Liver (tissue), 9 donors: ENCODE data around the gene CNNM1. TPM values are rescaled to one million over a fixed set of nuclear protein-coding genes. Genes with fewer than 3 reads are reported as not detected.

ENCODE experiments used
- DNase-seq: peaks from one replicate; pipeline ENCODE4 v3.0.0-alpha.2; 2017; ENCODE audit warnings: low spot score
- H3K27ac ChIP-seq, 2 donors: one replicate each; pipeline ENCODE4 v1.7.0; 2013; ENCODE audit warnings: inconsistent platforms in 2 of 2, low read length in 2 of 2, control low read depth in 1 of 2, low read depth in 1 of 2, mild to moderate bottlenecking in 1 of 2
- H3K27me3 ChIP-seq, 4 donors: one replicate each; pipeline versions ENCODE4 v1.6.1 to v1.7.0; 2013; ENCODE audit warnings: low read length in 3 of 4, inconsistent platforms in 1 of 4, mild to moderate bottlenecking in 1 of 4, moderate library complexity in 1 of 4; ENCODE audit not compliant: control insufficient read depth in 4 of 4, insufficient read depth in 4 of 4
- H3K36me3 ChIP-seq, 4 donors: one replicate each; pipeline versions ENCODE4 v1.6.1 to v1.7.0; 2013; ENCODE audit warnings: low read length in 3 of 4, mild to moderate bottlenecking in 3 of 4, low read depth in 1 of 4, moderate library complexity in 1 of 4; ENCODE audit not compliant: control insufficient read depth in 4 of 4, insufficient read depth in 3 of 4
- H3K4me1 ChIP-seq, 4 donors: one replicate each; pipeline versions ENCODE4 v1.6.1 to v1.7.0; 2013; ENCODE audit warnings: low read length in 3 of 4, mild to moderate bottlenecking in 3 of 4, moderate library complexity in 1 of 4; ENCODE audit not compliant: control insufficient read depth in 4 of 4, insufficient read depth in 4 of 4
- H3K4me3 ChIP-seq, 3 donors: one replicate each; pipeline versions ENCODE4 v1.6.1 to v1.7.0; 2013; ENCODE audit warnings: low read length in 3 of 3, control low read depth in 1 of 3, low read depth in 1 of 3, mild to moderate bottlenecking in 1 of 3
- H3K9ac ChIP-seq, 2 donors: one replicate each; pipeline ENCODE4 v1.7.0; 2013; ENCODE audit warnings: low read length in 2 of 2, mild to moderate bottlenecking in 2 of 2, moderate library complexity in 2 of 2, control low read depth in 1 of 2, low read depth in 1 of 2
- H3K9me3 ChIP-seq, 4 donors: one replicate each; pipeline versions ENCODE4 v1.6.1 to v1.7.0; 2013; ENCODE audit warnings: low read length in 3 of 4; ENCODE audit not compliant: control insufficient read depth in 4 of 4
- ATF3 ChIP-seq: IDR thresholded peaks from 2 replicates; pipeline ENCODE4 v1.6.1; 2016; ENCODE audit warnings: antibody characterized with exemption
- CTCF ChIP-seq: fragments of 150-350 bp; IDR thresholded peaks from 2 replicates; pipeline ENCODE4 v1.5.1; 2017; ENCODE audit warnings: improper control_type of control experiment, low read depth, low read length; ENCODE audit not compliant: missing input control
- FOXA1 ChIP-seq: IDR thresholded peaks from 2 replicates; pipeline ENCODE4 v1.6.1; 2016; ENCODE audit warnings: antibody characterized with exemption
- FOXA2 ChIP-seq: IDR thresholded peaks from 2 replicates; pipeline ENCODE4 v1.6.1; 2016; ENCODE audit warnings: antibody characterized with exemption
- HNF4A ChIP-seq, 2 donors: conservative IDR thresholded peaks; 2 replicates each; pipeline ENCODE4 v1.6.1; 2016; ENCODE audit warnings: antibody characterized with exemption in 2 of 2, mild to moderate bottlenecking in 2 of 2
- JUND ChIP-seq, 2 donors: IDR thresholded peaks; 2 replicates each; pipeline ENCODE4 v1.6.1; 2016; ENCODE audit warnings: antibody characterized with exemption in 2 of 2
- NR2F2 ChIP-seq: IDR thresholded peaks from 2 replicates; pipeline ENCODE4 v1.6.1; 2016; ENCODE audit warnings: antibody characterized with exemption
- RAD21 ChIP-seq, 2 donors: IDR thresholded peaks; 2 replicates each; pipeline ENCODE4 v1.6.1; 2016; ENCODE audit warnings: antibody characterized with exemption in 2 of 2, mild to moderate bottlenecking in 2 of 2
- REST ChIP-seq: IDR thresholded peaks from 2 replicates; pipeline ENCODE4 v1.6.1; 2016; ENCODE audit warnings: antibody characterized with exemption, mild to moderate bottlenecking
- RXRA ChIP-seq, 2 donors: IDR thresholded peaks; 2 replicates each; pipeline ENCODE4 v1.6.1; 2017 to 2018; ENCODE audit warnings: antibody characterized with exemption in 2 of 2, mild to moderate bottlenecking in 1 of 2
- ZBTB33 ChIP-seq: IDR thresholded peaks from 2 replicates; pipeline ENCODE4 v1.6.1; 2016; ENCODE audit warnings: antibody characterized with exemption
- WGBS: extraction: QIAGEN DNeasy Blood & Tissue Kit; methylation state at CpG from one replicate; pipeline ENCODE4 v1.1.7; 2013; 5-methylcytosine and 5-hydroxymethylcytosine counted together
- polyA plus RNA-seq, 2 donors: library from polyadenylated mRNA; stranded (reverse) in 1 of 2; unstranded in 1 of 2; fragments of 200-250 nt in 1 of 2; fragments of >200 nt in 1 of 2; fragmentation: Nextera tagmentation in 1 of 2; extraction: Ambion mirVana in 1 of 2; gene quantifications; one replicate each; pipeline versions ENCODE4 v1.2.1 to v1.2.3, GENCODE V29; 2013 to 2015
- total RNA-seq, 2 donors: library from RNA; depleted of rRNA; stranded (reverse); fragments of >200 nt; gene quantifications; one replicate each; pipeline ENCODE4 v1.2.3, GENCODE V29; 2014
- donor health status: healthy.
- donor health status: healthy.
- donor health status: healthy.
- donor health status: healthy.
- donor health status: healthy.

CNNM1 gene
- total and polyA plus RNA-seq, 4 donors: 0.05 to 0.10 (median 0.07) TPM

GRCh38 chr10:99304862-99305229 is 24.3 kb upstream of the CNNM1 start:
- Histone ChIP-seq H3K4me1 (peaks cover 3 to 34% (median 25%) of the 10 kb centered on the region in 4 donors), H3K9me3 (peaks cover 0 to 9% (median 2%) of the 10 kb centered on the region in 4 donors), H3K27me3 (no peaks in the 10 kb centered on the region), H3K36me3 (no peaks in the 10 kb centered on the region), H3K27ac (peak overlapping the region; percentile 39 to 53), H3K4me3 (no peak overlapping the region), H3K9ac (no peak overlapping the region)
- no peak for DNase-seq
- peak in 1 of 2 donors; percentile 2 for TF ChIP-seq RXRA (IDR thresholded peaks at IDR 0.05)
- no peak for TF ChIP-seq NR2F2
- no peak for TF ChIP-seq FOXA2
- TF ChIP-seq ZBTB33: no peak
- no peak for TF ChIP-seq ATF3

GRCh38 chr10:99312501-99312900 is 16.7 kb upstream of the CNNM1 start:
- H3K9me3 ChIP-seq: peaks cover 0 to 9% (median 2%) of the 10 kb centered on the region in 4 donors
- H3K9ac ChIP-seq: no peak overlapping the region
- H3K36me3 ChIP-seq: no peaks in the 10 kb centered on the region
- 92% methylated on average over 2 of the region's 2 CpGs for WGBS
- DNase-seq: no peak
- TF ChIP-seq REST: no peak
- no peak for TF ChIP-seq RAD21 (IDR thresholded peaks at IDR 0.05)
- no peaks in the 10 kb centered on the region for H3K27me3 ChIP-seq
- H3K4me1 ChIP-seq: no peaks in the 10 kb centered on the region
- no peak overlapping the region for H3K4me3 ChIP-seq
- H3K27ac ChIP-seq: no peak overlapping the region

GRCh38 chr10:99315853-99316252 is 13.3 kb upstream of the CNNM1 start:
- Histone ChIP-seq H3K27ac (no peak overlapping the region), H3K27me3 (no peaks in the 10 kb centered on the region), H3K4me3 (no peak overlapping the region), H3K9ac (no peak overlapping the region), H3K9me3 (no peaks in the 10 kb centered on the region), H3K36me3 (no peaks in the 10 kb centered on the region), H3K4me1 (no peaks in the 10 kb centered on the region)
- 94% methylated on average over 16 of the region's 16 CpGs for WGBS
- DNase-seq: no peak
- TF ChIP-seq ATF3 (no peak), CTCF (no peak), HNF4A (conservative IDR thresholded peaks at IDR 0.05) (no peak), JUND (IDR thresholded peaks at IDR 0.05) (no peak), ZBTB33 (no peak), FOXA1 (no peak)
